ENCODE data around the gene JCAD. TPM values are rescaled to one million over a fixed set of nuclear protein-coding genes. Genes with fewer than 3 reads are reported as not detected.

Gene JCAD
- total and polyA plus RNA-seq, 12 donors = 10.5 to 53.5 (median 22.2) TPM

GRCh38 chr10:30073045-30073766, 13.8 kb upstream of the JCAD start:
- TF ChIP-seq CTCF (IDR thresholded peaks at IDR 0.05) (no peak), POLR2A (IDR thresholded peaks at IDR 0.05) (no peak)
- no peaks in the 10 kb centered on the region for H3K36me3 ChIP-seq (replicated peaks in 1 of 2)
- no peak overlapping the region for H3K27ac ChIP-seq
- H3K4me1 ChIP-seq (replicated peaks in 1 of 2) = peaks cover 0 to 19% of the 10 kb centered on the region in 2 donors
- DNase-seq = no peak
- no peak overlapping the region for H3K4me3 ChIP-seq
- WGBS, 4 donors = 89 to 95% (median 92%) methylated on average over 6 of the region's 6 CpGs
- H3K9me3 ChIP-seq (replicated peaks in 1 of 3) = no peaks in the 10 kb centered on the region
- H3K27me3 ChIP-seq = no peaks in the 10 kb centered on the region
- intact Hi-C loops (cut with DNase I) = no loop called here

- TF ChIP-seq POLR2A (IDR thresholded peaks at IDR 0.05) (no peak), CTCF (IDR thresholded peaks at IDR 0.05) (no peak)
- Histone ChIP-seq H3K27ac (no peak overlapping the region), H3K4me1 (replicated peaks in 1 of 2) (peaks cover 0 to 21% of the 10 kb centered on the region in 2 donors), H3K27me3 (no peaks in the 10 kb centered on the region), H3K4me3 (no peak overlapping the region), H3K9me3 (replicated peaks in 1 of 3) (no peaks in the 10 kb centered on the region), H3K36me3 (replicated peaks in 1 of 2) (no peaks in the 10 kb centered on the region)
- intact Hi-C loops (cut with DNase I) = no loop called here
- DNase-seq = no peak
These were observed 12.7 kb upstream of the JCAD start for GRCh38 chr10:30072068-30072467.

DNA sequence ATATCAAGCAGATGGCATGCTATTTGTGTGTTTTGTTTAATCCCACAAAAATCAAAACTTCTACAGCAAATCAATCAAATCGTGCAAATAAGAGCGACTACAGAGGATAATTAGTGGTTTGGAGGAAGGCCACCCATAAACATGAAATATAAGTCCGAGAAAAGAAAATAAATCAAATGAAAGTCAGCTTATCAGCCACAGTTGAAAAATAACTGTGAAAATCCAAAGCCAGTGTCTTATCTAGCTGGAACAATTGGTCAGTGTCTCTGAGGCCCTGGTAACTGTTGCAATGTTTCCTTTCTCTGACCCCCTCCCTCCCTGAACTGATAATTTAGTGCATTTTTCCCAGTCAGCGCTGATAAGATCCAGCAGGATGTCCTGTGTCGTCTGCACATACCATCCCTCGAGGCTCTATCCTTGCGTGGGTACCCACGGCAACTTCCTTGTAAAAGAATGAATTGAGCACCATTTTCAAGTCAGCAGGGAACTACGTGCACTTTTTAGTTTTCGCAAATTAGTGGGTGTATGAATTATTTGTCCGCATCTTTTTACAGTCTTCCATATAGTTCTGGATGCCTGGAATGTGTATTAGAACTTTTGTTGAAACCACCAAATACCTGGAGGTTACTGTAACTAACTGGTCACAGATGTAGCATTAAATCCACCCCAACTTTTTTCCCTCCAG, 10.8 kb upstream of the JCAD start:
- Histone ChIP-seq H3K9me3 (replicated peaks in 1 of 3) (no peaks in the 10 kb centered on the region), H3K4me3 (no peak overlapping the region), H3K27me3 (no peaks in the 10 kb centered on the region), H3K27ac (peak overlapping the region in 3 of 5 donors; percentile 28 to 83 (median 61)), H3K36me3 (replicated peaks in 1 of 2) (no peaks in the 10 kb centered on the region), H3K4me1 (replicated peaks in 1 of 2) (peaks cover 0 to 21% of the 10 kb centered on the region in 2 donors)
- 42 to 53% (median 46%) methylated on average over 11 of the region's 11 CpGs for WGBS, 4 donors
- intact Hi-C loops (cut with DNase I) = no loop called here
- TF ChIP-seq CTCF (IDR thresholded peaks at IDR 0.05) (no peak), POLR2A (IDR thresholded peaks at IDR 0.05) (no peak)
- DNase-seq = peak in 6 of 7 donors; percentile 37 to 77 (median 51)

DNA sequence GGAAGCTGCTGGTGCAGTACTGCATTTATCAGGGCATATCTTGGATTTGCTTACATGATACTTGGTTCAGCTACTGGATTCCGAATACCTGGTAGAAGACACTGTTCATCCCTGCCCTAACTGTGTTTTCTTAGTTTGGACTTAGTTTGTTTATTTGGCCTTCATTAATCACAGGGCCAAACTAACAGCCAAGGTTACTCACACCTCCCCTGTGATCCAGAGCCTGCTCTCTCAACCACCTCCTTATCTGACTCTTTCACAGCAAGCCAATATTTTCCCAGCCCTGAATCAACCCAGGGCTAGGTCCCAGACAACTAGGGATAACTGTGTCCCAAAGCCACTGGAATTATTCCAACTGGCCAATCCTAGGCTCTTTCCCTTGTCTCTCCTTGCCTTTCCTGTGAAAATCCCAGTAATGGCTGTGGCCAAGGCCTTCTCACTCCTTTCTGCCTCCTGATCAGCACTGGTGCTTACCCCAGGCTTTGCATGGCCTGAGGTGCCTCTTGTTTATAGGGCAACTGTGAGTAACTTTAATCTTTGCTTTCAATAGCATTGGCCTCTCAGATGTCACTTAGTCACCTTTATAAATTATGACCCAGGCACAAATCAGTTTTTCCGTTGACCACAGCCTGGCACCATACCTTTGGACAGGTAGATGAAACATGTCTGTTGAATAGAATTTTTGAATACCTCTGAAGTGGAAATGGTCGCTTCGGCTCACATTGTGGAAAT, 9.3 kb upstream of the JCAD start:
- DNase-seq = no peak
- peaks cover 0 to 21% of the 10 kb centered on the region in 2 donors for H3K4me1 ChIP-seq (replicated peaks in 1 of 2)
- no peak overlapping the region for H3K4me3 ChIP-seq
- no peak for TF ChIP-seq POLR2A (IDR thresholded peaks at IDR 0.05)
- TF ChIP-seq CTCF (IDR thresholded peaks at IDR 0.05) = no peak
- H3K9me3 ChIP-seq (replicated peaks in 1 of 3) = no peaks in the 10 kb centered on the region
- 84 to 85% (median 84%) methylated on average over 4 of the region's 4 CpGs for WGBS, 4 donors
- no peaks in the 10 kb centered on the region for H3K27me3 ChIP-seq
- no peaks in the 10 kb centered on the region for H3K36me3 ChIP-seq (replicated peaks in 1 of 2)
- peak overlapping the region in 1 of 5 donors; percentile 1 for H3K27ac ChIP-seq
- intact Hi-C loops (cut with DNase I) = loop anchor here in 1 of 2 donors (10.0 kb wide), 1 partner anchor 64 kb away; no protein-coding TSS in a partner anchor

All from adrenal gland (tissue), 12 donors.